SU-DHL-6 (cell line): Measurements from ENCODE around the gene PLP2.

Source experiments
- H2AFZ ChIP-seq: fragments of 200-600 bp; sonication (generic); 2 replicates; pipeline ENCODE4 v1.6.1; 2014; ENCODE audit warnings: low read depth, mild to moderate bottlenecking, moderate library complexity, mixed read lengths, antibody characterized with exemption, low read length; ENCODE audit not compliant: severe bottlenecking
- H3F3A ChIP-seq: fragments of 200-600 bp; shearing (Covaris generic); 2 replicates; pipeline ENCODE4 v1.6.0; 2016; ENCODE audit warnings: antibody characterized with exemption, mild to moderate bottlenecking; ENCODE audit not compliant: insufficient read depth
- H3K27ac ChIP-seq: fragments of 200-600 bp; sonication (generic); 2 replicates; pipeline ENCODE4 v1.5.1; 2016; ENCODE audit warnings: low read depth, mild to moderate bottlenecking, low read length, moderate library complexity, mixed read lengths
- H3K27me3 ChIP-seq: fragments of 200-600 bp; sonication (generic), shearing (Covaris generic); 2 replicates; pipeline ENCODE4 v1.6.0; 2014; ENCODE audit warnings: mild to moderate bottlenecking, low read length
- H3K36me3 ChIP-seq: fragments of 200-600 bp; sonication (generic); 2 replicates; pipeline ENCODE4 v1.6.1; 2014; ENCODE audit warnings: mild to moderate bottlenecking, low read length, mixed read lengths
- H3K4me2 ChIP-seq: fragments of 300-600, 200-600 bp; shearing (Covaris generic), sonication (generic); 2 replicates; pipeline ENCODE4 v1.6.0; 2014; ENCODE audit warnings: low read length, low read depth, mild to moderate bottlenecking; ENCODE audit not compliant: poor library complexity, severe bottlenecking
- H3K4me3 ChIP-seq: fragments of 200-600 bp; sonication (generic); 2 replicates; pipeline ENCODE4 v1.5.1; 2014; ENCODE audit warnings: antibody characterized with exemption, low read length, mild to moderate bottlenecking, mixed read lengths; ENCODE audit not compliant: insufficient read depth, poor library complexity, severe bottlenecking
- H3K79me2 ChIP-seq: fragments of 200-600 bp; sonication (generic); 2 replicates; pipeline ENCODE4 v1.6.1; 2014; ENCODE audit warnings: mild to moderate bottlenecking, low read length, moderate library complexity; ENCODE audit not compliant: insufficient read depth
- H3K9ac ChIP-seq: fragments of 200-600 bp; sonication (generic); 2 replicates; pipeline ENCODE4 v1.7.0; 2014; ENCODE audit warnings: mild to moderate bottlenecking, low read length
- H3K9me2 ChIP-seq: fragments of 200-600 bp; sonication (generic); replicated peaks from 2 replicates; pipeline ENCODE4 v1.6.1; 2014; ENCODE audit warnings: low read length; ENCODE audit not compliant: insufficient read depth
- H3K9me3 ChIP-seq: fragments of 200-600 bp; sonication (generic); 2 replicates; pipeline ENCODE4 v1.6.1; 2014; ENCODE audit warnings: low read length, mixed read lengths; ENCODE audit not compliant: insufficient read depth
- H4K20me1 ChIP-seq: fragments of 200-600 bp; sonication (generic); 2 replicates; pipeline ENCODE4 v1.6.1; 2014; ENCODE audit warnings: low read depth, mild to moderate bottlenecking, antibody characterized with exemption, low read length, moderate library complexity, mixed read lengths
- EZH2phosphoT487 ChIP-seq: fragments of 200-600 bp; sonication (generic), shearing (Covaris generic); conservative IDR thresholded peaks from 2 replicates; pipeline ENCODE4 v1.6.1; 2018; ENCODE audit warnings: mild to moderate bottlenecking, antibody characterized with exemption, low read length, moderate library complexity, mixed read lengths
- TF ChIP-seq, protein P1 (sequence below): fragments of 200-600 bp; sonication (generic); IDR thresholded peaks from one replicate; pipeline ENCODE4 v1.5.1; 2017; ENCODE audit warnings: antibody characterized with exemption, mild to moderate bottlenecking, low read length, moderate library complexity; ENCODE audit not compliant: insufficient read depth, poor library complexity, severe bottlenecking

PLP2 gene

GRCh38 chrX:49197543-49198087, 25.9 kb downstream of the PLP2 start:
- no peaks in the 10 kb centered on the region for H3K9me2 ChIP-seq
- no peaks in the 10 kb centered on the region for H4K20me1 ChIP-seq
- no peaks in the 10 kb centered on the region for H3K9me3 ChIP-seq
- no peaks in the 10 kb centered on the region for H3K79me2 ChIP-seq
- no peak overlapping the region for H3K27ac ChIP-seq
- H3K36me3 ChIP-seq, result no peaks in the 10 kb centered on the region
- no peaks in the 10 kb centered on the region for H3F3A ChIP-seq
- TF ChIP-seq, protein P1, sequence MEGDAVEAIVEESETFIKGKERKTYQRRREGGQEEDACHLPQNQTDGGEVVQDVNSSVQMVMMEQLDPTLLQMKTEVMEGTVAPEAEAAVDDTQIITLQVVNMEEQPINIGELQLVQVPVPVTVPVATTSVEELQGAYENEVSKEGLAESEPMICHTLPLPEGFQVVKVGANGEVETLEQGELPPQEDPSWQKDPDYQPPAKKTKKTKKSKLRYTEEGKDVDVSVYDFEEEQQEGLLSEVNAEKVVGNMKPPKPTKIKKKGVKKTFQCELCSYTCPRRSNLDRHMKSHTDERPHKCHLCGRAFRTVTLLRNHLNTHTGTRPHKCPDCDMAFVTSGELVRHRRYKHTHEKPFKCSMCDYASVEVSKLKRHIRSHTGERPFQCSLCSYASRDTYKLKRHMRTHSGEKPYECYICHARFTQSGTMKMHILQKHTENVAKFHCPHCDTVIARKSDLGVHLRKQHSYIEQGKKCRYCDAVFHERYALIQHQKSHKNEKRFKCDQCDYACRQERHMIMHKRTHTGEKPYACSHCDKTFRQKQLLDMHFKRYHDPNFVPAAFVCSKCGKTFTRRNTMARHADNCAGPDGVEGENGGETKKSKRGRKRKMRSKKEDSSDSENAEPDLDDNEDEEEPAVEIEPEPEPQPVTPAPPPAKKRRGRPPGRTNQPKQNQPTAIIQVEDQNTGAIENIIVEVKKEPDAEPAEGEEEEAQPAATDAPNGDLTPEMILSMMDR, result no peak
- TF ChIP-seq EZH2phosphoT487, result no peak
- no peak overlapping the region for H3K9ac ChIP-seq
- no peak overlapping the region for H2AFZ ChIP-seq
- no peak overlapping the region for H3K4me3 ChIP-seq
- H3K4me2 ChIP-seq, result no peak overlapping the region
- H3K27me3 ChIP-seq, result no peaks in the 10 kb centered on the region

- H3K79me2 ChIP-seq, result no peaks in the 10 kb centered on the region
- H3K27ac ChIP-seq, result no peak overlapping the region
- H3K4me2 ChIP-seq, result no peak overlapping the region
- H4K20me1 ChIP-seq, result no peaks in the 10 kb centered on the region
- H3K36me3 ChIP-seq, result no peaks in the 10 kb centered on the region
- H3K9ac ChIP-seq, result no peak overlapping the region
- no peaks in the 10 kb centered on the region for H3F3A ChIP-seq
- no peak for TF ChIP-seq EZH2phosphoT487
- TF ChIP-seq, protein P1, result no peak
- H3K9me2 ChIP-seq, result no peaks in the 10 kb centered on the region
- no peak overlapping the region for H2AFZ ChIP-seq
- no peaks in the 10 kb centered on the region for H3K27me3 ChIP-seq
- H3K9me3 ChIP-seq, result no peaks in the 10 kb centered on the region
- H3K4me3 ChIP-seq, result no peak overlapping the region
Measured at GRCh38 chrX:49198540-49199314, 27.0 kb downstream of the PLP2 start.

DNA sequence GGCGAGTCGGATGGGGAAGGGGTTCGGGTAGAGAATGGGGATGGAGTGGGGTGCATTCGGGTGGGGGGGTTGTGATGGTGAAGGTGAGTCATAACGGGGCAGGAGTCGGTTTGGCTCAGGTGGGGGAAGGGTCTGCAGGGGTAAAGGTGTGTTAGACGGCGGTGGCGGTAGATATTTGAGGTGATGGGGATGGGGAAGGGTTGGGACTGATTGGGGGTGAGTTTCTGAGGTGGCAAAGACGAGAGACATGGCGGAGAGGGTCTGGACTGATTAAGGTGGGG, 27.6 kb downstream of the PLP2 start:
- Histone ChIP-seq H4K20me1 (no peaks in the 10 kb centered on the region), H3K9me3 (no peaks in the 10 kb centered on the region), H2AFZ (no peak overlapping the region), H3K4me2 (no peak overlapping the region), H3F3A (no peaks in the 10 kb centered on the region), H3K27me3 (no peaks in the 10 kb centered on the region), H3K9ac (no peak overlapping the region), H3K27ac (no peak overlapping the region), H3K9me2 (no peaks in the 10 kb centered on the region), H3K4me3 (no peak overlapping the region), H3K36me3 (no peaks in the 10 kb centered on the region), H3K79me2 (no peaks in the 10 kb centered on the region)
- no peak for TF ChIP-seq EZH2phosphoT487
- TF ChIP-seq, protein P1, result no peak
